Bronchial epithelial cell (primary cell): Measurements from ENCODE around the gene SPRR4. TPM values are rescaled to one million over a fixed set of nuclear protein-coding genes. Genes with fewer than 3 reads are reported as not detected.

Experiments
- DNase-seq: peaks from one replicate; pipeline ENCODE4 v3.0.0-alpha.2; 2010; ENCODE audit warnings: low read depth
- FAIRE-seq: peaks from 2 replicates; lab custom pipeline; 2011; peaks lifted over from hg19 to GRCh38; lab: Jason Lieb, UNC
- H3K27me3 ChIP-seq: 2 replicates; pipeline ENCODE4 v1.5.1; 2011; ENCODE audit warnings: low read length; ENCODE audit not compliant: control insufficient read depth, insufficient read depth
- H3K36me3 ChIP-seq: 2 replicates; pipeline ENCODE4 v1.5.1; 2011; ENCODE audit warnings: low read length; ENCODE audit not compliant: control insufficient read depth, insufficient read depth
- H3K4me3 ChIP-seq: 2 replicates; pipeline ENCODE4 v1.5.1; 2011; ENCODE audit warnings: mild to moderate bottlenecking, low read depth, low read length, control low read depth
- CTCF ChIP-seq: IDR thresholded peaks from 2 replicates; pipeline ENCODE4 v1.5.1; 2011; ENCODE audit warnings: mild to moderate bottlenecking, moderate library complexity, low read length, control low read depth, inconsistent platforms; ENCODE audit not compliant: insufficient read depth, severe bottlenecking
- total RNA-seq: library from RNA; depleted of rRNA; stranded (reverse); fragments of >200 nt; gene quantifications from 2 replicates; pipeline ENCODE4 v1.2.1, GENCODE V29; 2014

Gene SPRR4
- total RNA-seq, 1 donor from 2014 or later = not detected

GRCh38 chr1:152980676-152981075 is 10.2 kb downstream of the SPRR4 start:
- Histone ChIP-seq H3K4me3 (no peak overlapping the region), H3K27me3 (no peaks in the 10 kb centered on the region), H3K36me3 (no peaks in the 10 kb centered on the region)
- TF ChIP-seq CTCF = no peak
- no peak for FAIRE-seq
- no peak for DNase-seq

- no peak overlapping the region for H3K4me3 ChIP-seq
- DNase-seq (no peak), FAIRE-seq (peak; percentile 7)
- no peaks in the 10 kb centered on the region for H3K36me3 ChIP-seq
- H3K27me3 ChIP-seq = no peaks in the 10 kb centered on the region
- no peak for TF ChIP-seq CTCF
Observed at GRCh38 chr1:152981146-152981871, 10.9 kb downstream of the SPRR4 start.

- no peaks in the 10 kb centered on the region for H3K27me3 ChIP-seq
- DNase-seq = no peak
- TF ChIP-seq CTCF = no peak
- no peak overlapping the region for H3K4me3 ChIP-seq
- FAIRE-seq = no peak
- H3K36me3 ChIP-seq = no peaks in the 10 kb centered on the region
Observed at GRCh38 chr1:152982076-152982475, 11.6 kb downstream of the SPRR4 start.

- no peak overlapping the region for H3K4me3 ChIP-seq
- no peak for TF ChIP-seq CTCF
- DNase-seq (peak; percentile 42), FAIRE-seq (no peak)
- no peaks in the 10 kb centered on the region for H3K27me3 ChIP-seq
- H3K36me3 ChIP-seq = no peaks in the 10 kb centered on the region
Observed at GRCh38 chr1:152983234-152983633, 12.8 kb downstream of the SPRR4 start.

GRCh38 chr1:152983743-152984142 is 13.3 kb downstream of the SPRR4 start, which contains the start of gene SPRR1A:
SPRR1A (plus strand) TSS chr1:152984081; CDS start chr1:152985231, 1,150 bp downstream.
- peak; percentile 64 for FAIRE-seq
- H3K36me3 ChIP-seq = no peaks in the 10 kb centered on the region

More at GRCh38 chr1:152983743-152984142, 13.3 kb downstream of the SPRR4 start, which contains the start of gene SPRR1A:
- no peak for TF ChIP-seq CTCF
- H3K4me3 ChIP-seq = no peak within 1 kb of the TSS
- no peaks in the 10 kb centered on the region for H3K27me3 ChIP-seq
- peak; percentile 84 for DNase-seq
